ENCODE measurements around the gene ZFPM1. TPM values are rescaled to one million over a fixed set of nuclear protein-coding genes. Genes with fewer than 3 reads are reported as not detected.
A peak's percentile ranks its signal among the peaks of the same experiment; 100 is the strongest.

Gene ZFPM1
- total RNA-seq, 1 experiment from 2014 or later, result 3.9 TPM

- no peak for ATAC-seq
- BruUV-seq (replicated peaks), result no TSS peak
- no peaks in the 10 kb centered on the region for H3K4me1 ChIP-seq (ENCODE audit: control insufficient read depth, insufficient read depth, low read length)
- H3K36me3 ChIP-seq (ENCODE audit: control insufficient read depth, insufficient read depth, low read length), result no peaks in the 10 kb centered on the region
- H3K4me3 ChIP-seq (ENCODE audit: low read depth in 2 of 2, low read length in 2 of 2), result no peak overlapping the region
- H3K9me3 ChIP-seq (ENCODE audit: control insufficient read depth, insufficient read depth, low read depth, low read length), result no peaks in the 10 kb centered on the region
- ChIA-PET CTCF (interaction anchor here (0.6 to 2.2 kb wide), 2 partner anchors 56 to 150 kb away, joined by 3 to 9 read pairs; no protein-coding TSS in a partner anchor), POLR2A (no interaction called here)
- no peak for DNase-seq (ENCODE audit: low read depth, low spot score)
- in situ Hi-C loops (cut with HindIII; ENCODE audit: low pct_unique_long_range_greater_than_20kb, low sequenced_read_pairs) (no loop called here), intact Hi-C loops (cut with micrococcal nuclease; ENCODE audit: unreplicated experiment) (no loop called here)
- no peaks in the 10 kb centered on the region for H3K27me3 ChIP-seq (ENCODE audit: control insufficient read depth, insufficient read depth, low read length)
- TF ChIP-seq POLR2AphosphoS5 (IDR thresholded peaks at IDR 0.05; ENCODE audit: low read depth, low read length), result no peak
- no peak for TF ChIP-seq TCF7L2 (IDR thresholded peaks at IDR 0.05; ENCODE audit: low read depth, low read length)
- TF ChIP-seq SIN3A (IDR thresholded peaks at IDR 0.05; ENCODE audit: borderline replicate concordance, insufficient read depth, low read depth, low read length), result no peak
- no peak for TF ChIP-seq CTCF (IDR thresholded peaks at IDR 0.05)
- TF ChIP-seq REST (IDR thresholded peaks at IDR 0.05; ENCODE audit: insufficient read depth in 1 of 2, low read depth in 2 of 2, low read length in 1 of 2), result no peak
- H3K27ac ChIP-seq (ENCODE audit: low read length), result no peak overlapping the region
Observed at GRCh38 chr16:88436796-88437195, 16.3 kb upstream of the ZFPM1 start.

- CTCF ChIA-PET, result interaction anchor here (0.5 to 1.1 kb wide), 3 partner anchors 56 to 150 kb away, joined by 3 to 4 read pairs (median 3); no protein-coding TSS in a partner anchor
- DNase-seq (ENCODE audit: low read depth, low spot score), result no peak
- no TSS peak for BruUV-seq (replicated peaks)
- no peaks in the 10 kb centered on the region for H3K27me3 ChIP-seq (ENCODE audit: control insufficient read depth, insufficient read depth, low read length)
- H3K27ac ChIP-seq (ENCODE audit: low read length), result no peak overlapping the region
- POLR2A ChIA-PET, result no interaction called here
- in situ Hi-C loops (cut with HindIII; ENCODE audit: low pct_unique_long_range_greater_than_20kb, low sequenced_read_pairs) (no loop called here), intact Hi-C loops (cut with micrococcal nuclease; ENCODE audit: unreplicated experiment) (no loop called here)
- H3K36me3 ChIP-seq (ENCODE audit: control insufficient read depth, insufficient read depth, low read length), result no peaks in the 10 kb centered on the region
- H3K9me3 ChIP-seq (ENCODE audit: control insufficient read depth, insufficient read depth, low read depth, low read length), result no peaks in the 10 kb centered on the region
- TF ChIP-seq POLR2AphosphoS5 (IDR thresholded peaks at IDR 0.05; ENCODE audit: low read depth, low read length), result no peak
- TF ChIP-seq CTCF (IDR thresholded peaks at IDR 0.05), result peak; percentile 93
- H3K4me1 ChIP-seq (ENCODE audit: control insufficient read depth, insufficient read depth, low read length), result no peaks in the 10 kb centered on the region
- no peak overlapping the region for H3K4me3 ChIP-seq (ENCODE audit: low read depth in 2 of 2, low read length in 2 of 2)
- ATAC-seq, result peak; percentile 76
Observed at GRCh38 chr16:88437367-88437964, 15.6 kb upstream of the ZFPM1 start.

Data from Panc1 (cell line).